Astrocyte (in vitro differentiated cells and primary cell): ENCODE measurements around the gene SUPT20H. TPM values are rescaled to one million over a fixed set of nuclear protein-coding genes. Genes with fewer than 3 reads are reported as not detected.

Experiments
- DNase-seq: peaks from one replicate; pipeline ENCODE4 v3.0.0-alpha.2; 2010; ENCODE audit warnings: low read depth
- FAIRE-seq: peaks from 2 replicates; lab custom pipeline; 2011; peaks lifted over from hg19 to GRCh38; lab: Jason Lieb, UNC
- H2AFZ ChIP-seq: 2 replicates; pipeline ENCODE4 v1.6.0; 2012; ENCODE audit warnings: low read depth, low read length, inconsistent platforms
- H3K27ac ChIP-seq: 2 replicates; pipeline ENCODE4 v1.5.1; 2011; ENCODE audit warnings: low read depth, low read length, inconsistent platforms
- H3K27me3 ChIP-seq: 2 replicates; pipeline ENCODE4 v1.6.0; 2011; ENCODE audit warnings: low read length, inconsistent platforms; ENCODE audit not compliant: insufficient read depth
- H3K36me3 ChIP-seq: 2 replicates; pipeline ENCODE4 v1.5.1; 2011; ENCODE audit warnings: low read length, inconsistent platforms; ENCODE audit not compliant: insufficient read depth
- H3K4me1 ChIP-seq: 2 replicates; pipeline ENCODE4 v1.5.1; 2011; ENCODE audit warnings: low read length, inconsistent platforms; ENCODE audit not compliant: insufficient read depth
- H3K4me2 ChIP-seq: 2 replicates; pipeline ENCODE4 v1.6.0; 2012; ENCODE audit warnings: low read length, inconsistent platforms
- H3K4me3 ChIP-seq: 2 replicates; pipeline ENCODE4 v1.5.1; 2011; ENCODE audit warnings: low read depth, mild to moderate bottlenecking, low read length, inconsistent platforms; ENCODE audit not compliant: insufficient read depth
- H3K79me2 ChIP-seq: 2 replicates; pipeline ENCODE4 v1.6.0; 2012; ENCODE audit warnings: mild to moderate bottlenecking, low read length, inconsistent platforms; ENCODE audit not compliant: insufficient read depth
- H3K9ac ChIP-seq: 2 replicates; pipeline ENCODE4 v1.6.0; 2012; ENCODE audit warnings: mild to moderate bottlenecking, low read length, inconsistent platforms
- H3K9me3 ChIP-seq: 2 replicates; pipeline ENCODE4 v1.5.1; 2012; ENCODE audit warnings: low read depth, mild to moderate bottlenecking, low read length, inconsistent platforms; ENCODE audit not compliant: insufficient read depth
- H4K20me1 ChIP-seq: 2 replicates; pipeline ENCODE4 v1.6.0; 2012; ENCODE audit warnings: low read length, inconsistent platforms; ENCODE audit not compliant: insufficient read depth
- H3K27ac Mint-ChIP-seq: one replicate; pipeline ENCODE4 v1.8.0; 2021; ENCODE audit warnings: mild to moderate bottlenecking, mixed read lengths; ENCODE audit not compliant: unreplicated experiment
- H3K27me3 Mint-ChIP-seq: one replicate; pipeline ENCODE4 v1.8.0; 2021; ENCODE audit warnings: low read depth, mixed read lengths; ENCODE audit not compliant: unreplicated experiment
- H3K36me3 Mint-ChIP-seq: one replicate; pipeline ENCODE4 v1.8.0; 2021; ENCODE audit warnings: low read depth, mixed read lengths; ENCODE audit not compliant: unreplicated experiment
- H3K4me1 Mint-ChIP-seq: one replicate; pipeline ENCODE4 v1.8.0; 2021; ENCODE audit warnings: low read depth, mixed read lengths; ENCODE audit not compliant: unreplicated experiment
- H3K4me3 Mint-ChIP-seq: one replicate; pipeline ENCODE4 v1.8.0; 2021; ENCODE audit warnings: mild to moderate bottlenecking, moderate library complexity, mixed read lengths; ENCODE audit not compliant: unreplicated experiment
- H3K9me3 Mint-ChIP-seq: one replicate; pipeline ENCODE4 v1.8.0; 2021; ENCODE audit warnings: mild to moderate bottlenecking, mixed read lengths; ENCODE audit not compliant: unreplicated experiment
- CTCF ChIP-seq: IDR thresholded peaks from 2 replicates; pipeline ENCODE4 v1.5.1; 2011; ENCODE audit warnings: low read depth, mild to moderate bottlenecking, inconsistent platforms, low read length, moderate library complexity; ENCODE audit not compliant: insufficient read depth
- EZH2 ChIP-seq: IDR thresholded peaks from 2 replicates; pipeline ENCODE4 v1.6.1; 2012; ENCODE audit warnings: mild to moderate bottlenecking, low read length, inconsistent platforms; ENCODE audit not compliant: insufficient read depth
- total RNA-seq: library from RNA; stranded (reverse); gene quantifications from 2 replicates; pipeline ENCODE4 v1.2.1, GENCODE V29; 2021

SUPT20H gene
- total RNA-seq, 1 donor from 2014 or later: 87.7 TPM

GRCh38 chr13:37105251-37105714 is 45.8 kb upstream of the SUPT20H start, which contains the start of gene CSNK1A1L:
CSNK1A1L (minus strand) TSS chr13:37105664; CDS start chr13:37105256, 408 bp downstream.
- TF ChIP-seq CTCF: no peak
- TF ChIP-seq EZH2: no peak
- no peak within 1 kb of the TSS for H3K4me2 ChIP-seq
- H3K27ac Mint-ChIP-seq: no peak within 1 kb of the TSS
- H3K9ac ChIP-seq: no peak within 1 kb of the TSS
- no peak for FAIRE-seq
- no peaks in the 10 kb centered on the region for H3K27me3 ChIP-seq
- no peaks in the 10 kb centered on the region for H3K27me3 Mint-ChIP-seq
- H3K9me3 ChIP-seq: no peaks in the 10 kb centered on the region
- H3K36me3 ChIP-seq: no peaks in the 10 kb centered on the region
- H3K4me3 ChIP-seq: no peak within 1 kb of the TSS
- DNase-seq: no peak
- H3K79me2 ChIP-seq: no peaks in the 10 kb centered on the region
- no peaks in the 10 kb centered on the region for H3K9me3 Mint-ChIP-seq
- peaks cover 10% of the 10 kb centered on the region for H3K4me1 Mint-ChIP-seq
- H3K36me3 Mint-ChIP-seq: no peaks in the 10 kb centered on the region
- H3K4me3 Mint-ChIP-seq: no peak within 1 kb of the TSS
- H3K4me1 ChIP-seq: no peaks in the 10 kb centered on the region
- no peaks in the 10 kb centered on the region for H4K20me1 ChIP-seq
- no peak within 1 kb of the TSS for H2AFZ ChIP-seq
- H3K27ac ChIP-seq: no peak within 1 kb of the TSS

- no peaks in the 10 kb centered on the region for H4K20me1 ChIP-seq
- FAIRE-seq: no peak
- H3K4me2 ChIP-seq: no peak overlapping the region
- H3K36me3 Mint-ChIP-seq: no peaks in the 10 kb centered on the region
- H3K27ac ChIP-seq: no peak overlapping the region
- no peaks in the 10 kb centered on the region for H3K27me3 Mint-ChIP-seq
- H3K9me3 Mint-ChIP-seq: no peaks in the 10 kb centered on the region
- H3K27ac Mint-ChIP-seq: no peak overlapping the region
- H3K36me3 ChIP-seq: no peaks in the 10 kb centered on the region
- peak; percentile 75 for DNase-seq
- H3K79me2 ChIP-seq: no peaks in the 10 kb centered on the region
- H3K4me3 ChIP-seq: no peak overlapping the region
- peaks cover 3% of the 10 kb centered on the region for H3K4me1 Mint-ChIP-seq
- H3K9ac ChIP-seq: no peak overlapping the region
- no peaks in the 10 kb centered on the region for H3K9me3 ChIP-seq
- TF ChIP-seq CTCF (no peak), EZH2 (no peak)
- H3K27me3 ChIP-seq: no peaks in the 10 kb centered on the region
- H2AFZ ChIP-seq: no peak overlapping the region
- H3K4me3 Mint-ChIP-seq: no peak overlapping the region
- no peaks in the 10 kb centered on the region for H3K4me1 ChIP-seq
Measured at GRCh38 chr13:37102896-37103295, 43.4 kb upstream of the SUPT20H start.

DNA sequence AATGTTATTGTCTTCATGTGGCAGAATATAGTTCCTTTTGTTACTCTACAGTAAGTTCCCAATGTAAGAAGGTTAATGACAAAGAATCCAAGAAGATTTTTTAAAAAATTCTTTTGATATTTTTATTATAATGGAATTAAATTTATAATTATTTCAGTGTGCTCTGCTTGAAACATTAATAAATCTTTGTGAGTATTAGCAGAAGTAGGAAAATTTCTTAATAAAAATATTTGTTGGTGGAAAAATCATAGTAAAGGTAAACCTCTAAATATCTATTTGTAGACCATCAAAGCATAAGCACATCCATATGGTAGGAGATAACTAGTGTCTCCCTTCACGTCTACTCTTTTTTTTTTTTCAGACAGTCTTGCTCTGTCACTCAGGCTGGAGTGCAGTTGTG is 41.7 kb upstream of the SUPT20H start:
- FAIRE-seq (no peak), DNase-seq (no peak)
- no peak overlapping the region for H3K9ac ChIP-seq
- no peaks in the 10 kb centered on the region for H3K4me1 ChIP-seq
- no peaks in the 10 kb centered on the region for H3K9me3 ChIP-seq
- no peaks in the 10 kb centered on the region for H3K36me3 Mint-ChIP-seq
- no peak overlapping the region for H2AFZ ChIP-seq
- H3K27me3 ChIP-seq: no peaks in the 10 kb centered on the region
- peaks cover 3% of the 10 kb centered on the region for H3K4me1 Mint-ChIP-seq
- no peaks in the 10 kb centered on the region for H3K79me2 ChIP-seq
- no peak overlapping the region for H3K4me3 Mint-ChIP-seq
- no peak overlapping the region for H3K27ac ChIP-seq
- H3K27ac Mint-ChIP-seq: no peak overlapping the region
- H3K9me3 Mint-ChIP-seq: no peaks in the 10 kb centered on the region
- TF ChIP-seq EZH2 (no peak), CTCF (no peak)
- H3K27me3 Mint-ChIP-seq: no peaks in the 10 kb centered on the region
- no peaks in the 10 kb centered on the region for H4K20me1 ChIP-seq
- no peaks in the 10 kb centered on the region for H3K36me3 ChIP-seq
- no peak overlapping the region for H3K4me2 ChIP-seq
- H3K4me3 ChIP-seq: no peak overlapping the region
